NCI-H1092 treated with DMSO at 0.1 percent for 48 hours (cell line): ENCODE results near the gene ACTR3C.
"Not testable (repeated sequence)": the region's sequence is repeated elsewhere in the genome, so short reads cannot be mapped to it uniquely, and the experiment has no call there.

ENCODE experiments used
- DNase-seq: peaks from one replicate; lab custom pipeline; 2025; lab: John Stamatoyannopoulos, UW

The ACTR3C gene

GRCh38 chr7:150202894-150203293 lies 120.5 kb downstream of the ACTR3C start:
- DNase-seq = not testable (repeated sequence)
